ENCODE measurements around the gene RDX. TPM values are rescaled to one million over a fixed set of nuclear protein-coding genes. Genes with fewer than 3 reads are reported as not detected.

The RDX gene
- total and polyA plus RNA-seq, 9 of the 15 experiments (the other 6 are each of a cell fraction or from before 2014, with no cell fraction given): 35.6 to 62.1 (median 54.3) TPM

DNA sequence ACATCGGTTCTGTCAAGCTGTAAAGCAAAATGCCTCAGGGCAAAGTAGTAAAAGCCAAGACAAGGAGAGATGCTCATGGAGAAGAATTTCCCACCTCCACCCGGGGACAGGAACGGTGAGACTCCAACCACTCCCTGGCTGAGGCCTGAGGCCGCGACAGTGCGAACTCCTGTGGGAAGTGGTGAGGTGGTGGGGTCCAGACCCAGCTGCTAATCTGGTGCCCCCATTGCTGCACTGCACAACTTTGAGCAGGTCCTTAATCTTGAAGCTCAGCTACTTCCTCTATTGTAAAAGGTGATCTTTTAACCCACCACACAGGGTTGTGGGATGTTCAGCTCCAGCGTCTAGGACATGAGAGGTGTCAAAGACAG lies 119.3 kb downstream of the RDX start:
- DNase-seq (ENCODE audit: extremely low read depth in 1 of 4, low spot score in 3 of 4) (no peak), FAIRE-seq (no peak), ATAC-seq (no peak)
- no peaks in the 10 kb centered on the region for H3K36me3 ChIP-seq (ENCODE audit: control insufficient read depth, insufficient read depth, low read length)
- no peaks in the 10 kb centered on the region; a peak in 1 of 5 replicates for H3K27me3 ChIP-seq (ENCODE audit: control insufficient read depth in 2 of 2, insufficient read depth in 2 of 2, low read length in 2 of 2)
- H3K9me1 ChIP-seq (ENCODE audit: control insufficient read depth, insufficient read depth, low read length): no peaks in the 10 kb centered on the region
- H3K9ac ChIP-seq (ENCODE audit: insufficient read depth in 1 of 2, low read depth in 2 of 2, low read length in 2 of 2): no peak overlapping the region
- no peak overlapping the region for H3K27ac ChIP-seq (ENCODE audit: extremely low read depth, low read depth, low read length)
- CTCF ChIA-PET (ENCODE audit: low intra/inter-chr PET ratio): interaction anchor here (0.5 kb wide), 1 partner anchor 1417 kb away, joined by 4 read pairs; no protein-coding TSS in a partner anchor
- H3K4me2 ChIP-seq (ENCODE audit: insufficient read depth, low read length): no peak overlapping the region
- no TSS peak for BruUV-seq (replicated peaks)
- no peaks in the 10 kb centered on the region for H4K20me1 ChIP-seq (replicated peaks; ENCODE audit: control insufficient read depth, insufficient read depth, low read length)
- no peaks in the 10 kb centered on the region; a peak in 1 of 5 replicates for H3K4me1 ChIP-seq (replicated peaks in 1 of 2; ENCODE audit: control insufficient read depth in 2 of 2, insufficient read depth in 2 of 2, low read length in 2 of 2)
- 31% methylated on average over 7 of the region's 7 CpGs for WGBS (ENCODE audit: insufficient coverage, low coverage, missing lambda C conversion rate)
- no peaks in the 10 kb centered on the region for H3K79me2 ChIP-seq (ENCODE audit: control insufficient read depth, insufficient read depth, low read length)
- no peak overlapping the region for H3K4me3 ChIP-seq
- H2AFZ ChIP-seq (ENCODE audit: low read depth, low read length): no peak overlapping the region
- intact Hi-C loops (cut with micrococcal nuclease) (loop anchor here (5.0 kb wide), 1 partner anchor 230 kb away; no protein-coding TSS in a partner anchor), in situ Hi-C loops (cut with MboI) (loop anchor here (25.0 kb wide), 1 partner anchor 1060 kb away; the partner anchor contains the start of gene POU2AF2)
- POLR2A ChIA-PET: interaction anchor here (1.3 kb wide), 1 partner anchor 9 kb away, joined by 4 read pairs; no protein-coding TSS in a partner anchor
- H3K9me3 ChIP-seq (replicated peaks; ENCODE audit: control insufficient read depth, insufficient read depth, low read depth, low read length): no peaks in the 10 kb centered on the region
- no peak for TF ChIP-seq ZFP1 (CRISPR knock-in tag; IDR thresholded peaks at IDR 0.05)
- TF ChIP-seq, protein P1, sequence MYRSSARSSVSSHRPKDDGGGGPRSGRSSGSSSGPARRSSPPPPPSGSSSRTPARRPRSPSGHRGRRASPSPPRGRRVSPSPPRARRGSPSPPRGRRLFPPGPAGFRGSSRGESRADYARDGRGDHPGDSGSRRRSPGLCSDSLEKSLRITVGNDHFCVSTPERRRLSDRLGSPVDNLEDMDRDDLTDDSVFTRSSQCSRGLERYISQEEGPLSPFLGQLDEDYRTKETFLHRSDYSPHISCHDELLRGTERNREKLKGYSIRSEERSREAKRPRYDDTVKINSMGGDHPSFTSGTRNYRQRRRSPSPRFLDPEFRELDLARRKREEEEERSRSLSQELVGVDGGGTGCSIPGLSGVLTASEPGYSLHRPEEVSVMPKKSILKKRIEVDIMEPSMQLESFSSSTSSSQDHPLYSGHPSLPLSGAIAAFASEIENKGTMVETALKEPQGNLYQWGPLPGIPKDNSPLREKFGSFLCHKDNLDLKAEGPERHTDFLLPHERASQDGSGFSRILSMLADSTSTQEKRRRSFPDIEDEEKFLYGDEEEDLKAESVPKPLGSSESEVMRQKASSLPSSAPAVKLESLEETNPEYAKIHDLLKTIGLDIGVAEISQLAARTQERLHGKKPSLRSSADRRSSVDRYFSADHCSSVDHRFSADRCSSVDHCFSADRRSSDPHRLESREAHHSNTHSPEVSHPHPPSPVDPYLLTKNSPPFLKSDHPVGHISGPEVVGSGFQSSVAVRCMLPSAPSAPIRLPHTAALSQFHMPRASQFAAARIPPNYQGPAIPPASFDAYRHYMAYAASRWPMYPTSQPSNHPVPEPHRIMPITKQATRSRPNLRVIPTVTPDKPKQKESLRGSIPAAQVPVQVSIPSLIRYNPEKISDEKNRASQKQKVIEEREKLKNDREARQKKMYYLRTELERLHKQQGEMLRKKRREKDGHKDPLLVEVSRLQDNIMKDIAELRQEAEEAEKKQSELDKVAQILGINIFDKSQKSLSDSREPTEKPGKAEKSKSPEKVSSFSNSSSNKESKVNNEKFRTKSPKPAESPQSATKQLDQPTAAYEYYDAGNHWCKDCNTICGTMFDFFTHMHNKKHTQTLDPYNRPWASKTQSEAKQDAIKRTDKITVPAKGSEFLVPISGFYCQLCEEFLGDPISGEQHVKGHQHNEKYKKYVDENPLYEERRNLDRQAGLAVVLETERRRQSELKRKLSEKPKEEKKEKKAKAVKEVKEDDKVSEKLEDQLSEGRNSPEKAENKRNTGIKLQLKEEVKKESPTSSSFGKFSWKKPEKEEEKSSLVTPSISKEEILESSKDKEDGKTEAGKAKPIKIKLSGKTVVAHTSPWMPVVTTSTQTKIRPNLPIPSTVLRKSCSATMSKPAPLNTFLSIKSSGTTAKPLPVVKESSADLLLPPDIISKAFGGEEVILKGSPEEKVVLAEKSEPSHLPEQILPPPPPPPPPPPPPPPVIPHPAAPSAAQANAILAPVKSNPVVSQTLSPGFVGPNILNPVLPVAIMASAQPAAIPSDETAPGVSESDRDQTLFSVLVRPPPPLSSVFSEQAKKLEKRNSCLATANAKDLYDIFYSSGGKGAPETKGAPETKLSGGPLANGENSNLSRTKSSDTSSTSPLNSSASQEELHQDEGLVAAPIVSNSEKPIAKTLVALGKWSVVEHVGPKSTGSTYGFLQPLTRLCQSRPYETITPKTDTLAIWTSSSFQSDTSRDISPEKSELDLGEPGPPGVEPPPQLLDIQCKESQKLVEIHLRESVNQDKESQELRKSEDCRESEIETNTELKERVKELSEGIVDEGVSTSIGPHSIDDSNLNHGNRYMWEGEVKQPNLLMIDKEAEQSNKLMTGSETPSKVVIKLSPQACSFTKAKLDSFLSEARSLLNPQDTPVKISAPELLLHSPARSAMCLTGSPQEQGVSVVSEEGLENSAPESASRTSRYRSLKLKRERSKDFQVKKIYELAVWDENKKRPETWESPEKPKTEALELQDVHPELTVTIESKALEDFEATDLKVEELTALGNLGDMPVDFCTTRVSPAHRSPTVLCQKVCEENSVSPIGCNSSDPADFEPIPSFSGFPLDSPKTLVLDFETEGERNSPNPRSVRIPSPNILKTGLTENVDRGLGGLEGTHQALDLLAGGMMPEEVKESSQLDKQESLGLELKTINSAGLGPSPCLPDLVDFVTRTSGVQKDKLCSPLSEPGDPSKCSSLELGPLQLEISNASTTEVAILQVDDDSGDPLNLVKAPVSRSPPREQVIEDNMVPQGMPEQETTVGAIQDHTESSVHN (IDR thresholded peaks at IDR 0.05; ENCODE audit: borderline replicate concordance in 1 of 2, low read depth in 1 of 2): no peak
- TF ChIP-seq KAT2B (IDR thresholded peaks at IDR 0.05; ENCODE audit: low read depth, low read length): no peak
- TF ChIP-seq, protein P2, sequence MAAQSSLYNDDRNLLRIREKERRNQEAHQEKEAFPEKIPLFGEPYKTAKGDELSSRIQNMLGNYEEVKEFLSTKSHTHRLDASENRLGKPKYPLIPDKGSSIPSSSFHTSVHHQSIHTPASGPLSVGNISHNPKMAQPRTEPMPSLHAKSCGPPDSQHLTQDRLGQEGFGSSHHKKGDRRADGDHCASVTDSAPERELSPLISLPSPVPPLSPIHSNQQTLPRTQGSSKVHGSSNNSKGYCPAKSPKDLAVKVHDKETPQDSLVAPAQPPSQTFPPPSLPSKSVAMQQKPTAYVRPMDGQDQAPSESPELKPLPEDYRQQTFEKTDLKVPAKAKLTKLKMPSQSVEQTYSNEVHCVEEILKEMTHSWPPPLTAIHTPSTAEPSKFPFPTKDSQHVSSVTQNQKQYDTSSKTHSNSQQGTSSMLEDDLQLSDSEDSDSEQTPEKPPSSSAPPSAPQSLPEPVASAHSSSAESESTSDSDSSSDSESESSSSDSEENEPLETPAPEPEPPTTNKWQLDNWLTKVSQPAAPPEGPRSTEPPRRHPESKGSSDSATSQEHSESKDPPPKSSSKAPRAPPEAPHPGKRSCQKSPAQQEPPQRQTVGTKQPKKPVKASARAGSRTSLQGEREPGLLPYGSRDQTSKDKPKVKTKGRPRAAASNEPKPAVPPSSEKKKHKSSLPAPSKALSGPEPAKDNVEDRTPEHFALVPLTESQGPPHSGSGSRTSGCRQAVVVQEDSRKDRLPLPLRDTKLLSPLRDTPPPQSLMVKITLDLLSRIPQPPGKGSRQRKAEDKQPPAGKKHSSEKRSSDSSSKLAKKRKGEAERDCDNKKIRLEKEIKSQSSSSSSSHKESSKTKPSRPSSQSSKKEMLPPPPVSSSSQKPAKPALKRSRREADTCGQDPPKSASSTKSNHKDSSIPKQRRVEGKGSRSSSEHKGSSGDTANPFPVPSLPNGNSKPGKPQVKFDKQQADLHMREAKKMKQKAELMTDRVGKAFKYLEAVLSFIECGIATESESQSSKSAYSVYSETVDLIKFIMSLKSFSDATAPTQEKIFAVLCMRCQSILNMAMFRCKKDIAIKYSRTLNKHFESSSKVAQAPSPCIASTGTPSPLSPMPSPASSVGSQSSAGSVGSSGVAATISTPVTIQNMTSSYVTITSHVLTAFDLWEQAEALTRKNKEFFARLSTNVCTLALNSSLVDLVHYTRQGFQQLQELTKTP (IDR thresholded peaks at IDR 0.05; ENCODE audit: low read depth in 1 of 2, partially characterized antibody in 2 of 2): no peak
- TF ChIP-seq, protein P3, sequence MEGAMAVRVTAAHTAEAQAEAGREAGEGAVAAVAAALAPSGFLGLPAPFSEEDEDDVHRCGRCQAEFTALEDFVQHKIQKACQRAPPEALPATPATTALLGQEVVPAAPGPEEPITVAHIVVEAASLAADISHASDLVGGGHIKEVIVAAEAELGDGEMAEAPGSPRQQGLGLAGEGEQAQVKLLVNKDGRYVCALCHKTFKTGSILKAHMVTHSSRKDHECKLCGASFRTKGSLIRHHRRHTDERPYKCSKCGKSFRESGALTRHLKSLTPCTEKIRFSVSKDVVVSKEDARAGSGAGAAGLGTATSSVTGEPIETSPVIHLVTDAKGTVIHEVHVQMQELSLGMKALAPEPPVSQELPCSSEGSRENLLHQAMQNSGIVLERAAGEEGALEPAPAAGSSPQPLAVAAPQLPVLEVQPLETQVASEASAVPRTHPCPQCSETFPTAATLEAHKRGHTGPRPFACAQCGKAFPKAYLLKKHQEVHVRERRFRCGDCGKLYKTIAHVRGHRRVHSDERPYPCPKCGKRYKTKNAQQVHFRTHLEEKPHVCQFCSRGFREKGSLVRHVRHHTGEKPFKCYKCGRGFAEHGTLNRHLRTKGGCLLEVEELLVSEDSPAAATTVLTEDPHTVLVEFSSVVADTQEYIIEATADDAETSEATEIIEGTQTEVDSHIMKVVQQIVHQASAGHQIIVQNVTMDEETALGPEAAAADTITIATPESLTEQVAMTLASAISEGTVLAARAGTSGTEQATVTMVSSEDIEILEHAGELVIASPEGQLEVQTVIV (CRISPR knock-in tag; IDR thresholded peaks at IDR 0.05; ENCODE audit: borderline replicate concordance): no peak
- TF ChIP-seq RFX5 (IDR thresholded peaks at IDR 0.05; ENCODE audit: low read depth, low read length): no peak

Measured in K562 (cell line).